Ascending aorta (tissue), 2 donors: ENCODE measurements around the gene ADRA2B. TPM values are rescaled to one million over a fixed set of nuclear protein-coding genes. Genes with fewer than 3 reads are reported as not detected.

Experiments
- DNase-seq, 2 donors: peaks; one replicate each; pipeline ENCODE4 v3.0.0-alpha.2; 2019; ENCODE audit warnings: low spot score in 2 of 2
- H3K27ac ChIP-seq, 2 donors: fragments of 200-600 bp; sonication (generic); one replicate each; pipeline ENCODE4 v1.5.1; 2016 to 2017; ENCODE audit warnings: mild to moderate bottlenecking in 1 of 2
- H3K27me3 ChIP-seq: fragments of 200-600 bp; sonication (generic); one replicate; pipeline ENCODE4 v1.5.1; 2017
- H3K36me3 ChIP-seq, 2 donors: fragments of 200-600 bp; sonication (generic); one replicate each; pipeline ENCODE4 v1.5.1; 2016
- H3K4me1 ChIP-seq, 2 donors: fragments of 200-600 bp; sonication (generic); one replicate each; pipeline ENCODE4 v1.5.1; 2016 to 2017; ENCODE audit warnings: mild to moderate bottlenecking in 1 of 2
- H3K4me3 ChIP-seq, 2 donors: fragments of 200-600 bp; sonication (generic); one replicate each; pipeline ENCODE4 v1.5.1; 2016 to 2017; ENCODE audit warnings: mild to moderate bottlenecking in 1 of 2
- H3K9me3 ChIP-seq, 2 donors: fragments of 200-600 bp; sonication (generic); one replicate each; pipeline ENCODE4 v1.5.1; 2016
- CTCF ChIP-seq, 3 experiments: fragments of 200-600 bp in 2 of 3; fragments of 450-650 bp in 1 of 3; sonication (generic) in 2 of 3; IDR thresholded peaks; one replicate each; pipeline ENCODE4 v1.5.1; 2016 to 2019; ENCODE audit warnings: antibody characterized with exemption in 3 of 3, mild to moderate bottlenecking in 1 of 3, moderate library complexity in 1 of 3
- intact Hi-C: fragments of 100-400 bp; cut with DNase I; formaldehyde crosslinking; loops from one replicate; pipeline ENCODE4 v1.15.1; 2023
- total RNA-seq: library from RNA; depleted of rRNA; stranded (reverse); fragments of >200 nt; gene quantifications from one replicate; pipeline ENCODE4 v1.1.0, GENCODE V29; 2016

The ADRA2B gene
- total RNA-seq, 1 donor from 2014 or later: 9.4 TPM

GRCh38 chr2:96118698-96119388, 2.5 kb upstream of the ADRA2B start:
- Histone ChIP-seq H3K27ac (no peak overlapping the region), H3K4me1 (peaks cover 0 to 4% of the 10 kb centered on the region in 2 donors), H3K36me3 (no peaks in the 10 kb centered on the region), H3K9me3 (no peaks in the 10 kb centered on the region), H3K27me3 (peaks cover 7% of the 10 kb centered on the region), H3K4me3 (no peak overlapping the region)
- no peak for TF ChIP-seq CTCF (IDR thresholded peaks at IDR 0.05)
- intact Hi-C loops: loop anchor here (10.0 kb wide), 2 partner anchors 56 to 94 kb away; no protein-coding TSS in a partner anchor
- DNase-seq: no peak

GRCh38 chr2:96117701-96118588, 1.6 kb upstream of the ADRA2B start:
- no peak for DNase-seq
- peaks cover 7% of the 10 kb centered on the region for H3K27me3 ChIP-seq
- H3K36me3 ChIP-seq: no peaks in the 10 kb centered on the region
- peaks cover 0 to 4% of the 10 kb centered on the region in 2 donors for H3K4me1 ChIP-seq
- no peak overlapping the region for H3K27ac ChIP-seq
- TF ChIP-seq CTCF (IDR thresholded peaks at IDR 0.05): no peak
- intact Hi-C loops: loop anchor here (1.0 to 10.0 kb wide), 3 partner anchors 57 to 125 kb away; no protein-coding TSS in a partner anchor
- H3K4me3 ChIP-seq: peak overlapping the region in 1 of 2 donors; percentile 78
- no peaks in the 10 kb centered on the region for H3K9me3 ChIP-seq

GRCh38 chr2:96116879-96117533, 635 bp upstream of the ADRA2B start:
- peak overlapping the region in 1 of 2 donors; percentile 64 for H3K27ac ChIP-seq
- no peak for DNase-seq

GRCh38 chr2:96115631-96116423, 544 bp downstream of the ADRA2B start:
- Histone ChIP-seq H3K27me3 (peaks cover 7% of the 10 kb centered on the region), H3K36me3 (no peaks in the 10 kb centered on the region), H3K4me3 (peak overlapping the region; percentile 76 to 78), H3K27ac (peak overlapping the region in 1 of 2 donors; percentile 64), H3K4me1 (peaks cover 0 to 4% of the 10 kb centered on the region in 2 donors), H3K9me3 (no peaks in the 10 kb centered on the region)
- DNase-seq: no peak
- intact Hi-C loops: loop anchor here (10.0 kb wide), 2 partner anchors 59 to 91 kb away; no protein-coding TSS in a partner anchor
- TF ChIP-seq CTCF (IDR thresholded peaks at IDR 0.05): no peak

More at GRCh38 chr2:96116879-96117533, 635 bp upstream of the ADRA2B start:
- intact Hi-C loops: loop anchor here (1.0 to 10.0 kb wide), 3 partner anchors 58 to 124 kb away; no protein-coding TSS in a partner anchor
- Histone ChIP-seq H3K27me3 (peaks cover 7% of the 10 kb centered on the region), H3K36me3 (no peaks in the 10 kb centered on the region), H3K4me1 (peaks cover 0 to 4% of the 10 kb centered on the region in 2 donors), H3K4me3 (peak overlapping the region; percentile 76 to 78), H3K9me3 (no peaks in the 10 kb centered on the region)
- TF ChIP-seq CTCF (IDR thresholded peaks at IDR 0.05): peak; percentile 31 to 94 (median 57)
